Adrenal gland (tissue), 5 donors: ENCODE measurements around the gene SKIC2.
"Not testable (repeated sequence)": the region's sequence is repeated elsewhere in the genome, so short reads cannot be mapped to it uniquely, and the experiment has no call there.

ENCODE experiments used
- POLR2A ChIP-seq, 2 donors: fragments of 450-650 bp; IDR thresholded peaks; one replicate each; pipeline ENCODE4 v1.6.1; 2017; ENCODE audit warnings: antibody characterized with exemption in 2 of 2, mild to moderate bottlenecking in 2 of 2, moderate library complexity in 1 of 2
- TF ChIP-seq, protein P1 (sequence below), 6 experiments: fragments of 450-650 bp in 4 of 6; fragments of 200-600 bp in 2 of 6; sonication (generic) in 1 of 6; IDR thresholded peaks; 1 replicate in 5 of 6; 2 replicates in 1 of 6; pipeline versions ENCODE4 v1.5.1 to v1.8.0; 2016 to 2021; ENCODE audit warnings: antibody characterized with exemption in 6 of 6, mild to moderate bottlenecking in 2 of 6, moderate library complexity in 1 of 6
- donor health status: DM: no; HTN: no; CAD: no.

DNA sequence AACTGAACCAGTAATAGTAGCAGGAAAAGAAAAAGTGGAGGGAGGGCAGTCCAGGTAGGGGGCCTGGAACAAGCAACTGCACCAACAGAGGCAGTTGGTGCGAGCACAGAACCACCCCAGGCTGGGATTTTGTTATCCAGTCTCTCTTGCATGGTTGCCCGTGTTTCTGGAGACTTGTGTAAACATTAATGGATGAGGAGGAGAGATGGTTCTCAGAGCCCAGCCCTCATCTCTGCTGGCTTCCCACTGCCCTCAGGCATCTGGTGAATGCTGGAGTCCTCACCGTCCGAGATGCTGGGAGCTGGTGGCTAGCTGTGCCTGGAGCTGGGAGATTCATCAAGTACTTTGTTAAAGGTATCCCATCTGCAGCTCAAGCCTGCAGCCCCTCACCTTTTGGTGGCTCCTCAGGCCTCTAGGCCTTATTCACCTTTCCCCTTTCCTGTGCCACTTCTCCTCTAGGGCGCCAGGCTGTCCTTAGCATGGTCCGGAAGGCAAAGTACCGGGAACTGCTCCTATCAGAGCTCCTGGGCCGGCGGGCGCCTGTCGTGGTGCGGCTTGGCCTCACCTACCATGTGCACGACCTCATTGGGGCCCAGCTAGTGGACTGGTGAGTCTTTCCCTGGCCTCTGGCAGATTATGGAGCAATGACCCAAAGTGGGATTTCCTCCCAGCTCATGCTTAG, 21.4 kb downstream of the SKIC2 start:
- not testable (repeated sequence) for TF ChIP-seq POLR2A (IDR thresholded peaks at IDR 0.05)
- TF ChIP-seq, protein P1, sequence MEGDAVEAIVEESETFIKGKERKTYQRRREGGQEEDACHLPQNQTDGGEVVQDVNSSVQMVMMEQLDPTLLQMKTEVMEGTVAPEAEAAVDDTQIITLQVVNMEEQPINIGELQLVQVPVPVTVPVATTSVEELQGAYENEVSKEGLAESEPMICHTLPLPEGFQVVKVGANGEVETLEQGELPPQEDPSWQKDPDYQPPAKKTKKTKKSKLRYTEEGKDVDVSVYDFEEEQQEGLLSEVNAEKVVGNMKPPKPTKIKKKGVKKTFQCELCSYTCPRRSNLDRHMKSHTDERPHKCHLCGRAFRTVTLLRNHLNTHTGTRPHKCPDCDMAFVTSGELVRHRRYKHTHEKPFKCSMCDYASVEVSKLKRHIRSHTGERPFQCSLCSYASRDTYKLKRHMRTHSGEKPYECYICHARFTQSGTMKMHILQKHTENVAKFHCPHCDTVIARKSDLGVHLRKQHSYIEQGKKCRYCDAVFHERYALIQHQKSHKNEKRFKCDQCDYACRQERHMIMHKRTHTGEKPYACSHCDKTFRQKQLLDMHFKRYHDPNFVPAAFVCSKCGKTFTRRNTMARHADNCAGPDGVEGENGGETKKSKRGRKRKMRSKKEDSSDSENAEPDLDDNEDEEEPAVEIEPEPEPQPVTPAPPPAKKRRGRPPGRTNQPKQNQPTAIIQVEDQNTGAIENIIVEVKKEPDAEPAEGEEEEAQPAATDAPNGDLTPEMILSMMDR (IDR thresholded peaks at IDR 0.05), result not testable (repeated sequence)
